ENCODE measurements around the gene ARHGAP32. TPM values are rescaled to one million over a fixed set of nuclear protein-coding genes. Genes with fewer than 3 reads are reported as not detected.

The ARHGAP32 gene
- total RNA-seq, 1 experiment from 2014 or later, result 27.8 TPM

GRCh38 chr11:128962896-128963295 is 229.2 kb downstream of the ARHGAP32 start:
- ATAC-seq (no peak), DNase-seq (ENCODE audit: low read depth, low spot score) (no peak)
- intact Hi-C loops (cut with micrococcal nuclease), result no loop called here
- no peaks in the 10 kb centered on the region for H3K9me3 ChIP-seq (ENCODE audit: control insufficient read depth in 1 of 2, insufficient read depth in 1 of 2, low read depth in 1 of 2, low read length in 2 of 2)
- no peak overlapping the region for H3K9ac ChIP-seq (ENCODE audit: low read length)
- CTCF ChIA-PET, result interaction anchor here (4.5 kb wide), 1 partner anchor 78 kb away, joined by 10 read pairs; no protein-coding TSS in a partner anchor
- H4K20me1 ChIP-seq (ENCODE audit: insufficient read depth), result no peaks in the 10 kb centered on the region
- RAD21 ChIA-PET (ENCODE audit: low non-redundant PET in 1 of 2, low total read pairs in 2 of 2, uncharacterized antibody in 2 of 2, unreplicated experiment in 2 of 2), result no interaction called here
- H3K27ac ChIP-seq (ENCODE audit: low read depth, low read length), result no peak overlapping the region
- H2AFZ ChIP-seq (ENCODE audit: low read depth, low read length, poor library complexity, severe bottlenecking), result no peak overlapping the region
- H3K4me2 ChIP-seq (ENCODE audit: low read length), result no peak overlapping the region
- H3K79me2 ChIP-seq (ENCODE audit: insufficient read depth, low read length), result no peaks in the 10 kb centered on the region
- H3K4me1 ChIP-seq (ENCODE audit: control insufficient read depth in 1 of 2, insufficient read depth in 2 of 2, low read length in 2 of 2), result no peaks in the 10 kb centered on the region
- no TSS peak for BruUV-seq (replicated peaks)
- POLR2A ChIA-PET, result no interaction called here
- no peak overlapping the region for H3K4me3 ChIP-seq (replicated peaks in 1 of 2; ENCODE audit: low read depth in 1 of 2, low read length in 2 of 2)
- no peaks in the 10 kb centered on the region for H3K9me2 ChIP-seq (ENCODE audit: insufficient read depth)
- TF ChIP-seq SIN3A (IDR thresholded peaks at IDR 0.05; ENCODE audit: low read depth) (no peak), FOSL1 (IDR thresholded peaks at IDR 0.05; ENCODE audit: low read depth) (no peak)
- H3K27me3 ChIP-seq (ENCODE audit: insufficient read depth, low read length), result no peaks in the 10 kb centered on the region
- H3K36me3 ChIP-seq (ENCODE audit: control insufficient read depth in 1 of 2, insufficient read depth in 2 of 2, low read length in 2 of 2), result no peaks in the 10 kb centered on the region

GRCh38 chr11:128961645-128962044 is 230.5 kb downstream of the ARHGAP32 start:
- Histone ChIP-seq H3K9me2 (ENCODE audit: insufficient read depth) (no peaks in the 10 kb centered on the region), H3K79me2 (ENCODE audit: insufficient read depth, low read length) (no peaks in the 10 kb centered on the region), H3K9ac (ENCODE audit: low read length) (no peak overlapping the region), H3K27ac (ENCODE audit: low read depth, low read length) (no peak overlapping the region), H2AFZ (ENCODE audit: low read depth, low read length, poor library complexity, severe bottlenecking) (no peak overlapping the region), H4K20me1 (ENCODE audit: insufficient read depth) (no peaks in the 10 kb centered on the region), H3K4me1 (ENCODE audit: control insufficient read depth in 1 of 2, insufficient read depth in 2 of 2, low read length in 2 of 2) (no peaks in the 10 kb centered on the region), H3K27me3 (ENCODE audit: insufficient read depth, low read length) (no peaks in the 10 kb centered on the region), H3K36me3 (ENCODE audit: control insufficient read depth in 1 of 2, insufficient read depth in 2 of 2, low read length in 2 of 2) (no peaks in the 10 kb centered on the region), H3K9me3 (ENCODE audit: control insufficient read depth in 1 of 2, insufficient read depth in 1 of 2, low read depth in 1 of 2, low read length in 2 of 2) (no peaks in the 10 kb centered on the region), H3K4me3 (replicated peaks in 1 of 2; ENCODE audit: low read depth in 1 of 2, low read length in 2 of 2) (no peak overlapping the region), H3K4me2 (ENCODE audit: low read length) (no peak overlapping the region)
- ChIA-PET RAD21 (ENCODE audit: low non-redundant PET in 1 of 2, low total read pairs in 2 of 2, uncharacterized antibody in 2 of 2, unreplicated experiment in 2 of 2) (no interaction called here), POLR2A (no interaction called here), CTCF (interaction anchor here (4.5 kb wide), 1 partner anchor 77 kb away, joined by 10 read pairs; no protein-coding TSS in a partner anchor)
- no TSS peak for BruUV-seq (replicated peaks)
- intact Hi-C loops (cut with micrococcal nuclease), result no loop called here
- ATAC-seq (no peak), DNase-seq (ENCODE audit: low read depth, low spot score) (no peak)
- no peak for TF ChIP-seq EZH2 (IDR thresholded peaks at IDR 0.05)
- TF ChIP-seq CTCF (IDR thresholded peaks at IDR 0.05 in 2 of 3, conservative IDR thresholded peaks at IDR 0.05 in 1 of 3; ENCODE audit: borderline replicate concordance in 1 of 3, insufficient read depth in 1 of 3, low read depth in 2 of 3, low read length in 2 of 3), result no peak
- no peak for TF ChIP-seq ATF3 (IDR thresholded peaks at IDR 0.05)
- TF ChIP-seq JUND (IDR thresholded peaks at IDR 0.05), result no peak
- no peak for TF ChIP-seq YY1 (IDR thresholded peaks at IDR 0.05; ENCODE audit: extremely low read depth, insufficient replicate concordance, low read depth, low read length)
- no peak for TF ChIP-seq EZH2phosphoT487 (IDR thresholded peaks at IDR 0.05; ENCODE audit: borderline replicate concordance)
- TF ChIP-seq CBX3 (IDR thresholded peaks at IDR 0.05; ENCODE audit: low read depth), result no peak
- TF ChIP-seq EGR1 (IDR thresholded peaks at IDR 0.05; ENCODE audit: low read depth), result no peak
